ENCODE data around the gene RAB20. TPM values are rescaled to one million over a fixed set of nuclear protein-coding genes. Genes with fewer than 3 reads are reported as not detected.

Gene RAB20
- total and polyA plus RNA-seq, 9 of the 15 experiments (the other 6 are each of a cell fraction or from before 2014, with no cell fraction given), result 0.62 to 9.2 (median 5.4) TPM

DNA sequence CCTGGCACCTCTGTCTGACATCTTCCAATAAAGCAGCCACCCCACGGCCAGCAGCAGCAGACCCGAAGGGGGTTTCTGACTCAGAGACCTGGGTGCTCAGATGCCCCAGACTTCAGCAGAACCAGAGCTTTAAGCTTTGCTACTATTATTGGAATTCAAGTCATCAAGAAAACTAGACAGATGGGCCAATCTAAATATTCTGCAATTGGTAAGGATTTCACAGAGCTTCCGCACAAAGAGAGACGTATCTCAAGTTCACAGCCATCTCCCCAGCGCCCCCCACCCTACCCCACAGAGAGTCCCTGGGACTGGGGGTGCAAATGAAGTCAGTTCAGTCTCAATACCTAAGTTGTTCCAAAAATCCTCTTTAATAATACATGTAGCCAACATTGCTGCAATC is 38.8 kb downstream of the RAB20 start:
- 60% methylated on average over 5 of the region's 5 CpGs for WGBS (ENCODE audit: insufficient coverage, low coverage, missing lambda C conversion rate)
- Histone ChIP-seq H3K36me3 (ENCODE audit: control insufficient read depth, insufficient read depth, low read length) (no peaks in the 10 kb centered on the region), H3K9me3 (replicated peaks; ENCODE audit: control insufficient read depth, insufficient read depth, low read depth, low read length) (no peaks in the 10 kb centered on the region), H3K4me1 (replicated peaks in 1 of 2; ENCODE audit: control insufficient read depth in 2 of 2, insufficient read depth in 2 of 2, low read length in 2 of 2) (peaks cover 13 to 43% of the 10 kb centered on the region in 2 experiments; a peak in 4 of 5 replicates), H3K4me2 (ENCODE audit: insufficient read depth, low read length) (no peak overlapping the region), H2AFZ (ENCODE audit: low read depth, low read length) (no peak overlapping the region), H3K27ac (ENCODE audit: extremely low read depth, low read depth, low read length) (no peak overlapping the region), H3K9ac (ENCODE audit: insufficient read depth in 1 of 2, low read depth in 2 of 2, low read length in 2 of 2) (no peak overlapping the region; a peak in 1 of 4 replicates), H3K79me2 (ENCODE audit: control insufficient read depth, insufficient read depth, low read length) (no peaks in the 10 kb centered on the region; the same call in 2 of the 3 replicates), H3K27me3 (ENCODE audit: control insufficient read depth in 2 of 2, insufficient read depth in 2 of 2, low read length in 2 of 2) (no peaks in the 10 kb centered on the region), H3K4me3 (no peak overlapping the region), H3K9me1 (ENCODE audit: control insufficient read depth, insufficient read depth, low read length) (no peaks in the 10 kb centered on the region), H4K20me1 (replicated peaks; ENCODE audit: control insufficient read depth, insufficient read depth, low read length) (no peaks in the 10 kb centered on the region)
- in situ Hi-C loops (cut with MboI), result no loop called here
- ChIA-PET POLR2A (interaction anchor here (1.2 kb wide), 1 partner anchor 13 kb away, joined by 9 read pairs; no protein-coding TSS in a partner anchor), CTCF (ENCODE audit: low intra/inter-chr PET ratio) (no interaction called here)
- no TSS peak for BruUV-seq (replicated peaks)
- TF ChIP-seq KDM4B (IDR thresholded peaks at IDR 0.05; ENCODE audit: borderline replicate concordance in 2 of 2, low read depth in 1 of 2) (no peak), HOXB6 (CRISPR knock-in tag; IDR thresholded peaks at IDR 0.05; ENCODE audit: borderline replicate concordance) (no peak), RFX5 (IDR thresholded peaks at IDR 0.05; ENCODE audit: low read depth, low read length) (no peak), MYNN (IDR thresholded peaks at IDR 0.05) (no peak), MYNN (CRISPR knock-in tag; IDR thresholded peaks at IDR 0.05) (no peak), HLTF (IDR thresholded peaks at IDR 0.05) (no peak)
- ATAC-seq (no peak), DNase-seq (ENCODE audit: extremely low read depth in 1 of 4, low spot score in 3 of 4) (no peak), FAIRE-seq (no peak)
- intact Hi-C loops (cut with micrococcal nuclease), result no loop called here

DNA sequence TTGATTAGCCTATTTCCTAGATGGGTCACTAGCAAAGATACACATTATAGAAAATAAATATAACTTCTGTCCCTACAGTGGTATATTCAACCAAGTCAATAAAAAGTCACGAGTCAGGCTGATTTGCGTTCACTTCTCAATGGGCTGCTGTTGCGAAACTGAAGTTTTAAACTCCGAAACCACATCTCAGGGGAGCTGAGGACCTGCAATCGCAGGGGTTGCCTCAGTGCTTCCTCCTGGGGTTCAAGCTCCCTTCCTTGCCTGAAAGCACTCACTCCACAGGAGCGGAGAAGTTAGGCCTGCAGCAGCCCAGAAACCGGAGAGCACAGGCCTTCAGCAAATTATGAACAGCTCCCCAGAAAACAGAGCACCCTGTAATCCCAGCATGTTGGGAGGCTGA is 39.6 kb downstream of the RAB20 start:
- Histone ChIP-seq H4K20me1 (replicated peaks; ENCODE audit: control insufficient read depth, insufficient read depth, low read length) (no peaks in the 10 kb centered on the region), H3K9ac (ENCODE audit: insufficient read depth in 1 of 2, low read depth in 2 of 2, low read length in 2 of 2) (no peak overlapping the region), H3K36me3 (ENCODE audit: control insufficient read depth, insufficient read depth, low read length) (no peaks in the 10 kb centered on the region), H3K4me1 (replicated peaks in 1 of 2; ENCODE audit: control insufficient read depth in 2 of 2, insufficient read depth in 2 of 2, low read length in 2 of 2) (peaks cover 13 to 43% of the 10 kb centered on the region in 2 experiments; a peak in 4 of 5 replicates), H3K27ac (ENCODE audit: extremely low read depth, low read depth, low read length) (no peak overlapping the region), H3K79me2 (ENCODE audit: control insufficient read depth, insufficient read depth, low read length) (no peaks in the 10 kb centered on the region), H3K9me3 (replicated peaks; ENCODE audit: control insufficient read depth, insufficient read depth, low read depth, low read length) (no peaks in the 10 kb centered on the region), H3K27me3 (ENCODE audit: control insufficient read depth in 2 of 2, insufficient read depth in 2 of 2, low read length in 2 of 2) (no peaks in the 10 kb centered on the region), H2AFZ (ENCODE audit: low read depth, low read length) (no peak overlapping the region), H3K9me1 (ENCODE audit: control insufficient read depth, insufficient read depth, low read length) (no peaks in the 10 kb centered on the region), H3K4me3 (no peak overlapping the region), H3K4me2 (ENCODE audit: insufficient read depth, low read length) (no peak overlapping the region)
- intact Hi-C loops (cut with micrococcal nuclease), result no loop called here
- no TSS peak for BruUV-seq (replicated peaks)
- ChIA-PET POLR2A (interaction anchor here (1.2 kb wide), 1 partner anchor 12 kb away, joined by 9 read pairs; no protein-coding TSS in a partner anchor), CTCF (ENCODE audit: low intra/inter-chr PET ratio) (no interaction called here)
- in situ Hi-C loops (cut with MboI), result no loop called here
- FAIRE-seq (no peak), DNase-seq (ENCODE audit: extremely low read depth in 1 of 4, low spot score in 3 of 4) (no peak), ATAC-seq (no peak)
- 70% methylated on average over 6 of the region's 7 CpGs for WGBS (ENCODE audit: insufficient coverage, low coverage, missing lambda C conversion rate)
- TF ChIP-seq ZNF75A (CRISPR knock-in tag; IDR thresholded peaks at IDR 0.05) (no peak), CEBPB (tag; IDR thresholded peaks at IDR 0.05) (peak; percentile 78), XRCC3 (IDR thresholded peaks at IDR 0.05) (no peak)
- TF ChIP-seq, protein P1, sequence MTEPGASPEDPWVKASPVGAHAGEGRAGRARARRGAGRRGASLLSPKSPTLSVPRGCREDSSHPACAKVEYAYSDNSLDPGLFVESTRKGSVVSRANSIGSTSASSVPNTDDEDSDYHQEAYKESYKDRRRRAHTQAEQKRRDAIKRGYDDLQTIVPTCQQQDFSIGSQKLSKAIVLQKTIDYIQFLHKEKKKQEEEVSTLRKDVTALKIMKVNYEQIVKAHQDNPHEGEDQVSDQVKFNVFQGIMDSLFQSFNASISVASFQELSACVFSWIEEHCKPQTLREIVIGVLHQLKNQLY (CRISPR knock-in tag; conservative IDR thresholded peaks at IDR 0.05), result no peak
